ENCODE measurements around the gene MSI2. TPM values are rescaled to one million over a fixed set of nuclear protein-coding genes. Genes with fewer than 3 reads are reported as not detected.

The MSI2 gene
- polyA plus RNA-seq, 1 of the 3 experiments (the other 2 are of a cell fraction) = 24.1 TPM

DNA sequence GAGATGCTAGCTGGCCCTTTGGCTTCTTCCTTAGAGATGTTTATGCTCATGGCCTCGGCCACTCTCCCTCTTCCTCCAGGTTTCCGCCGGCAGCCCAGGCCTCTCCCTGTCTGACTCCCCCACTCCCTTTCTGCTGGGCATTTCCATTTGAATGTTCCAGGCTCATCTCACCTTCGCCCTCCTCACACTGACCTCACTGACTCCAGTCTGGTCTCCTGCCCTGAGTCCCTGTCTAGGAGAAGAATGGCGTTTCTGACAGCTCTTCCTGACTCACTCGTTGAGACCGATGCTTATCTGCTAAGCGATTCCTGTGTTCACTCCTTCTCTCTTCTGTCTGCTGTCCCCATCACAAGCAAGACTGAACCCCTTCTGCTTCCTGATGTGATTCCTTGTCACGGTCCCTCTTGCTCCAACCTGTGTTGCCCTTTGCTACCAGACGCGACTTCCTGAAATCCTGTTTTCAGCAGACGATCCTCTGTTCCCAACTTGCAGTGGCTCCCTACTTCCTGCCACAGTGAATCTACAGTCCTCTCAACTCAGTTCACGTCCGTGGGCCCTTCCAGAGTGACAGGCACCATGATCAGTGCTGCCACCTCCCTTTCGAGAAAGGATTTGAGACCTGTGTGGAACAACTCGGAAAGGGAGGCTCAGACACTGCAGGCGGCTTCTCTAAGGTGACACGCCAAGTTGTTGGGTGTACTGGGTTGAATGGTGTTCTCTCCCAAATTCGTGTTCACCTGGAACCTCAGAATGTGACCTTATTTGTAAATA, 176.4 kb downstream of the MSI2 start (continued):
- TF ChIP-seq, protein P1, sequence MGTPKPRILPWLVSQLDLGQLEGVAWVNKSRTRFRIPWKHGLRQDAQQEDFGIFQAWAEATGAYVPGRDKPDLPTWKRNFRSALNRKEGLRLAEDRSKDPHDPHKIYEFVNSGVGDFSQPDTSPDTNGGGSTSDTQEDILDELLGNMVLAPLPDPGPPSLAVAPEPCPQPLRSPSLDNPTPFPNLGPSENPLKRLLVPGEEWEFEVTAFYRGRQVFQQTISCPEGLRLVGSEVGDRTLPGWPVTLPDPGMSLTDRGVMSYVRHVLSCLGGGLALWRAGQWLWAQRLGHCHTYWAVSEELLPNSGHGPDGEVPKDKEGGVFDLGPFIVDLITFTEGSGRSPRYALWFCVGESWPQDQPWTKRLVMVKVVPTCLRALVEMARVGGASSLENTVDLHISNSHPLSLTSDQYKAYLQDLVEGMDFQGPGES (IDR thresholded peaks at IDR 0.05; ENCODE audit: low read depth, low read length) = no peak
- TF ChIP-seq FOXM1 (IDR thresholded peaks at IDR 0.05; ENCODE audit: low read depth) (no peak), MEF2A (IDR thresholded peaks at IDR 0.05; ENCODE audit: borderline replicate concordance, low read depth) (no peak), RCOR1 (IDR thresholded peaks at IDR 0.05; ENCODE audit: low read length) (no peak)

DNA sequence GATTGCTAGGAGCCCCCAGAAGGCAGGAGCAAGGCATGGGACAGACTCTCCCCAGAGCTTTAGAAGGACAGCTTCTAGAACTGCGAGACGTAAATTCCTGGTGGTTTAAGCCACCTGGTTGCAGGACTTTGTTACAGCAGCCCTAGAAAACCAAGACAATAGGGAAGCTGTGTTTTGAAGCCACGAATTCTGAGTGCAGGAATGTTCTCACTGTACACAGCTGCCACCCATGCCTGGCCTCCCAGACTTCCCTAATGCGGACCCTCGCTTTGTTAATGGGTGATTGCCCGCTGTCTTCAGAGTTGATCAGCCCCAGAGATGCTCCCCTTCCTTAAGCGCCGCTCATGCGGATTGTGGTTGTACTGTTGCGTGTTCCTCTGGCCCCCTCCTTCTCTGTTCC, 177.1 kb downstream of the MSI2 start:
- Histone ChIP-seq H4K20me1 (ENCODE audit: insufficient read depth) (no peaks in the 10 kb centered on the region), H3K9ac (no peak overlapping the region), H3K27me3 (ENCODE audit: insufficient read depth) (no peaks in the 10 kb centered on the region), H3K9me3 (no peaks in the 10 kb centered on the region), H3K36me3 (replicated peaks in 1 of 2; ENCODE audit: control insufficient read depth in 1 of 2, insufficient read depth in 2 of 2, low read length in 1 of 2) (no peaks in the 10 kb centered on the region), H3F3A (replicated peaks; ENCODE audit: insufficient read depth) (no peaks in the 10 kb centered on the region), H3K9me2 (no peaks in the 10 kb centered on the region), H2AFZ (ENCODE audit: low read depth) (no peak overlapping the region), H3K4me1 (ENCODE audit: control insufficient read depth in 1 of 2, insufficient read depth in 2 of 2, low read depth in 1 of 2, low read length in 1 of 2) (peaks cover 4 to 70% of the 10 kb centered on the region in 2 experiments; a peak in 3 of 4 replicates), H3K4me3 (ENCODE audit: low read depth in 2 of 2, low read length in 1 of 2) (no peak overlapping the region), H3K4me2 (no peak overlapping the region), H3K79me2 (ENCODE audit: insufficient read depth) (no peaks in the 10 kb centered on the region), H3K27ac (ENCODE audit: low read depth in 2 of 2, low read length in 1 of 2) (no peak overlapping the region; a peak in 1 of 4 replicates)
- ChIA-PET CTCF (interaction anchor here (1.1 to 2.4 kb wide), 2 partner anchors 12 to 164 kb away, joined by 3 to 8 read pairs; no protein-coding TSS in a partner anchor), POLR2A (no interaction called here)
- 95% methylated on average over 10 of the region's 10 CpGs for WGBS (ENCODE audit: low lambda C conversion rate)
- DNase-seq = no peak
- TF ChIP-seq, protein P2, sequence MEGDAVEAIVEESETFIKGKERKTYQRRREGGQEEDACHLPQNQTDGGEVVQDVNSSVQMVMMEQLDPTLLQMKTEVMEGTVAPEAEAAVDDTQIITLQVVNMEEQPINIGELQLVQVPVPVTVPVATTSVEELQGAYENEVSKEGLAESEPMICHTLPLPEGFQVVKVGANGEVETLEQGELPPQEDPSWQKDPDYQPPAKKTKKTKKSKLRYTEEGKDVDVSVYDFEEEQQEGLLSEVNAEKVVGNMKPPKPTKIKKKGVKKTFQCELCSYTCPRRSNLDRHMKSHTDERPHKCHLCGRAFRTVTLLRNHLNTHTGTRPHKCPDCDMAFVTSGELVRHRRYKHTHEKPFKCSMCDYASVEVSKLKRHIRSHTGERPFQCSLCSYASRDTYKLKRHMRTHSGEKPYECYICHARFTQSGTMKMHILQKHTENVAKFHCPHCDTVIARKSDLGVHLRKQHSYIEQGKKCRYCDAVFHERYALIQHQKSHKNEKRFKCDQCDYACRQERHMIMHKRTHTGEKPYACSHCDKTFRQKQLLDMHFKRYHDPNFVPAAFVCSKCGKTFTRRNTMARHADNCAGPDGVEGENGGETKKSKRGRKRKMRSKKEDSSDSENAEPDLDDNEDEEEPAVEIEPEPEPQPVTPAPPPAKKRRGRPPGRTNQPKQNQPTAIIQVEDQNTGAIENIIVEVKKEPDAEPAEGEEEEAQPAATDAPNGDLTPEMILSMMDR (IDR thresholded peaks at IDR 0.05) = no peak
- no peak for TF ChIP-seq POLR2AphosphoS5 (IDR thresholded peaks at IDR 0.05; ENCODE audit: low read depth, low read length)
- no peak for TF ChIP-seq TEAD4 (IDR thresholded peaks at IDR 0.05; ENCODE audit: borderline replicate concordance, insufficient read depth)
- TF ChIP-seq YY1 (IDR thresholded peaks at IDR 0.05; ENCODE audit: low read depth) = no peak
- TF ChIP-seq, protein P3, sequence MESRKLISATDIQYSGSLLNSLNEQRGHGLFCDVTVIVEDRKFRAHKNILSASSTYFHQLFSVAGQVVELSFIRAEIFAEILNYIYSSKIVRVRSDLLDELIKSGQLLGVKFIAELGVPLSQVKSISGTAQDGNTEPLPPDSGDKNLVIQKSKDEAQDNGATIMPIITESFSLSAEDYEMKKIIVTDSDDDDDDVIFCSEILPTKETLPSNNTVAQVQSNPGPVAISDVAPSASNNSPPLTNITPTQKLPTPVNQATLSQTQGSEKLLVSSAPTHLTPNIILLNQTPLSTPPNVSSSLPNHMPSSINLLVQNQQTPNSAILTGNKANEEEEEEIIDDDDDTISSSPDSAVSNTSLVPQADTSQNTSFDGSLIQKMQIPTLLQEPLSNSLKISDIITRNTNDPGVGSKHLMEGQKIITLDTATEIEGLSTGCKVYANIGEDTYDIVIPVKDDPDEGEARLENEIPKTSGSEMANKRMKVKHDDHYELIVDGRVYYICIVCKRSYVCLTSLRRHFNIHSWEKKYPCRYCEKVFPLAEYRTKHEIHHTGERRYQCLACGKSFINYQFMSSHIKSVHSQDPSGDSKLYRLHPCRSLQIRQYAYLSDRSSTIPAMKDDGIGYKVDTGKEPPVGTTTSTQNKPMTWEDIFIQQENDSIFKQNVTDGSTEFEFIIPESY (IDR thresholded peaks at IDR 0.05; ENCODE audit: borderline replicate concordance, low read depth) = no peak
- TF ChIP-seq CHD2 (IDR thresholded peaks at IDR 0.05; ENCODE audit: low read length, partially characterized antibody) = no peak
- TF ChIP-seq NFIC (IDR thresholded peaks at IDR 0.05; ENCODE audit: borderline replicate concordance) = no peak
- TF ChIP-seq ELF1 (IDR thresholded peaks at IDR 0.05) = no peak
- no peak for TF ChIP-seq EZH2phosphoT487 (IDR thresholded peaks at IDR 0.05; ENCODE audit: borderline replicate concordance, low read depth)
- TF ChIP-seq MEF2A (IDR thresholded peaks at IDR 0.05; ENCODE audit: borderline replicate concordance, low read depth) = no peak
- no peak for TF ChIP-seq JUND (IDR thresholded peaks at IDR 0.05)
- no peak for TF ChIP-seq RCOR1 (IDR thresholded peaks at IDR 0.05; ENCODE audit: low read length)
- TF ChIP-seq FOXJ3 (CRISPR knock-in tag; IDR thresholded peaks at IDR 0.05) = no peak
- TF ChIP-seq GATA2 (CRISPR knock-in tag; IDR thresholded peaks at IDR 0.05) = no peak
- TF ChIP-seq, protein P1 (IDR thresholded peaks at IDR 0.05; ENCODE audit: low read depth, low read length) = no peak
- TF ChIP-seq, protein P4, sequence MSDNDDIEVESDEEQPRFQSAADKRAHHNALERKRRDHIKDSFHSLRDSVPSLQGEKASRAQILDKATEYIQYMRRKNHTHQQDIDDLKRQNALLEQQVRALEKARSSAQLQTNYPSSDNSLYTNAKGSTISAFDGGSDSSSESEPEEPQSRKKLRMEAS (IDR thresholded peaks at IDR 0.05; ENCODE audit: low read depth) = no peak
